ENCODE data around the gene APC. TPM values are rescaled to one million over a fixed set of nuclear protein-coding genes. Genes with fewer than 3 reads are reported as not detected.
"Not testable (repeated sequence)": the region's sequence is repeated elsewhere in the genome, so short reads cannot be mapped to it uniquely, and the experiment has no call there.

Gene APC
- total and polyA plus RNA-seq, 2 donors from 2014 or later: 2.7 to 44.9 TPM

GRCh38 chr5:112857866-112858265 is 120.2 kb downstream of the APC start:
- no peak overlapping the region for H3K9ac ChIP-seq (ENCODE audit: low read length in 3 of 3)
- no peaks in the 10 kb centered on the region for H3K27me3 ChIP-seq (ENCODE audit: control insufficient read depth, insufficient read depth, low read length)
- no peak overlapping the region for H3K4me3 ChIP-seq (ENCODE audit: low read length in 3 of 3)
- no peak for TF ChIP-seq CTCF (IDR thresholded peaks at IDR 0.05; ENCODE audit: borderline replicate concordance, extremely low read depth, insufficient read depth)
- H3K27ac ChIP-seq (ENCODE audit: low read depth in 2 of 2, low read length in 2 of 2): no peak overlapping the region
- no peaks in the 10 kb centered on the region for H3K9me3 ChIP-seq (ENCODE audit: control insufficient read depth in 2 of 3, insufficient read depth in 1 of 3, low read length in 3 of 3)
- intact Hi-C loops (cut with DNase I): no loop called here
- DNase-seq (no peak), FAIRE-seq (no peak)
- H3K4me1 ChIP-seq (ENCODE audit: control insufficient read depth in 2 of 3, insufficient read depth in 2 of 3, low read depth in 1 of 3, low read length in 3 of 3): peaks cover 0 to 8% (median 6%) of the 10 kb centered on the region in 3 donors
- peaks cover 0 to under 1% (median 0%) of the 10 kb centered on the region in 3 donors for H3K36me3 ChIP-seq (ENCODE audit: control insufficient read depth in 2 of 3, insufficient read depth in 3 of 3, low read length in 3 of 3)

- intact Hi-C loops (cut with DNase I); FAIRE-seq; H3K36me3 ChIP-seq (ENCODE audit: control insufficient read depth in 2 of 3, insufficient read depth in 3 of 3, low read length in 3 of 3); H3K4me1 ChIP-seq (ENCODE audit: control insufficient read depth in 2 of 3, insufficient read depth in 2 of 3, low read depth in 1 of 3, low read length in 3 of 3); H3K27me3 ChIP-seq (ENCODE audit: control insufficient read depth, insufficient read depth, low read length); H3K9me3 ChIP-seq (ENCODE audit: control insufficient read depth in 2 of 3, insufficient read depth in 1 of 3, low read length in 3 of 3); DNase-seq: not testable (repeated sequence)
- peak overlapping the region; percentile 77 to 87 (median 80) for H3K9ac ChIP-seq (ENCODE audit: low read length in 3 of 3)
- peak overlapping the region in 1 of 2 donors; percentile 59 for H3K27ac ChIP-seq (ENCODE audit: low read depth in 2 of 2, low read length in 2 of 2)
- peak overlapping the region; percentile 80 to 96 (median 87) for H3K4me3 ChIP-seq (ENCODE audit: low read length in 3 of 3)
These were observed 122.9 kb downstream of the APC start for GRCh38 chr5:112860571-112860928.

- peak; percentile 84 for FAIRE-seq
- intact Hi-C loops (cut with DNase I): no loop called here
- peak within 1 kb of the TSS; percentile 81 to 87 (median 86) for H3K9ac ChIP-seq (ENCODE audit: low read length in 3 of 3)
- H3K27me3 ChIP-seq (ENCODE audit: control insufficient read depth, insufficient read depth, low read length): no peaks in the 10 kb centered on the region
- no peaks in the 10 kb centered on the region for H3K9me3 ChIP-seq (ENCODE audit: control insufficient read depth in 2 of 3, insufficient read depth in 1 of 3, low read length in 3 of 3)
- peaks cover 0 to 5% (median 4%) of the 10 kb centered on the region in 3 donors for H3K36me3 ChIP-seq (ENCODE audit: control insufficient read depth in 2 of 3, insufficient read depth in 3 of 3, low read length in 3 of 3)
- H3K4me1 ChIP-seq (ENCODE audit: control insufficient read depth in 2 of 3, insufficient read depth in 2 of 3, low read depth in 1 of 3, low read length in 3 of 3): peaks cover 0 to 8% (median 6%) of the 10 kb centered on the region in 3 donors
- no peak for TF ChIP-seq CTCF (IDR thresholded peaks at IDR 0.05; ENCODE audit: borderline replicate concordance, extremely low read depth, insufficient read depth)
- peak; percentile 96 to 99 (median 98) for DNase-seq
- peak within 1 kb of the TSS; percentile 83 to 96 (median 87) for H3K4me3 ChIP-seq (ENCODE audit: low read length in 3 of 3)
- peak within 1 kb of the TSS; percentile 59 to 64 for H3K27ac ChIP-seq (ENCODE audit: low read depth in 2 of 2, low read length in 2 of 2)
These were observed 123.4 kb downstream of the APC start, which contains the start of gene SRP19 for GRCh38 chr5:112860929-112861637. Gene SRP19, plus strand, starts transcription at chr5:112861287. Its CDS starts 90 bp downstream, at chr5:112861377.

- no peak for FAIRE-seq
- no peaks in the 10 kb centered on the region for H3K9me3 ChIP-seq (ENCODE audit: control insufficient read depth in 2 of 3, insufficient read depth in 1 of 3, low read length in 3 of 3)
- no peak for DNase-seq
- peak overlapping the region; percentile 81 to 87 (median 86) for H3K9ac ChIP-seq (ENCODE audit: low read length in 3 of 3)
- intact Hi-C loops (cut with DNase I): no loop called here
- H3K4me3 ChIP-seq (ENCODE audit: low read length in 3 of 3): peak overlapping the region; percentile 83 to 96 (median 87)
- H3K4me1 ChIP-seq (ENCODE audit: control insufficient read depth in 2 of 3, insufficient read depth in 2 of 3, low read depth in 1 of 3, low read length in 3 of 3): peaks cover 0 to 8% (median 6%) of the 10 kb centered on the region in 3 donors
- H3K27ac ChIP-seq (ENCODE audit: low read depth in 2 of 2, low read length in 2 of 2): peak overlapping the region; percentile 48 to 64
- no peak for TF ChIP-seq CTCF (IDR thresholded peaks at IDR 0.05; ENCODE audit: borderline replicate concordance, extremely low read depth, insufficient read depth)
- H3K36me3 ChIP-seq (ENCODE audit: control insufficient read depth in 2 of 3, insufficient read depth in 3 of 3, low read length in 3 of 3): peaks cover under 1 to 10% (median 8%) of the 10 kb centered on the region in 3 donors
- H3K27me3 ChIP-seq (ENCODE audit: control insufficient read depth, insufficient read depth, low read length): no peaks in the 10 kb centered on the region
These were observed 123.9 kb downstream of the APC start for GRCh38 chr5:112861638-112861985.
